ENCODE measurements around the gene STARD3.

Gene STARD3

DNA sequence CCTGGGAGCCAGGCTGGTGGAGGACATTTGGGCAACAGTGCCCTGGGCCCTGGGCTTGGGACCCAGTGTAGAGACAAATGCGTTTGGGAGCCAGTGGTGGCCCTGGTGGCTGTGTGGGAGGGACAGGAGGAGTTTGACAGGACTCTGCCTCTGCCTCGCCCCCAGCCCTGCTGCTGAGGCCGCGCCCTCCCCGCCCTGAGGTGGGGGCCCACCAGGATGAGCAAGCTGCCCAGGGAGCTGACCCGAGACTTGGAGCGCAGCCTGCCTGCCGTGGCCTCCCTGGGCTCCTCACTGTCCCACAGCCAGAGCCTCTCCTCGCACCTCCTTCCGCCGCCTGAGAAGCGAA is 16.3 kb downstream of the STARD3 start:
- Histone ChIP-seq H4K20me1 (ENCODE audit: insufficient read depth) (no peaks in the 10 kb centered on the region), H2AFZ (ENCODE audit: low read depth) (no peak overlapping the region), H3K4me3 (IDR thresholded peaks at IDR 0.05; ENCODE audit: insufficient read depth, low read depth, low read length) (no peak overlapping the region), H3K27ac (no peak overlapping the region), H3K27me3 (ENCODE audit: insufficient read depth, low read depth) (no peaks in the 10 kb centered on the region), H3K4me2 (no peak overlapping the region), H3K36me3 (ENCODE audit: insufficient read depth) (no peaks in the 10 kb centered on the region), H3K79me2 (ENCODE audit: insufficient read depth, low read depth) (no peaks in the 10 kb centered on the region), H3K4me1 (ENCODE audit: low read depth, poor library complexity, severe bottlenecking) (peaks cover 10% of the 10 kb centered on the region), H3K9ac (no peak overlapping the region)
- TF ChIP-seq, protein P1, sequence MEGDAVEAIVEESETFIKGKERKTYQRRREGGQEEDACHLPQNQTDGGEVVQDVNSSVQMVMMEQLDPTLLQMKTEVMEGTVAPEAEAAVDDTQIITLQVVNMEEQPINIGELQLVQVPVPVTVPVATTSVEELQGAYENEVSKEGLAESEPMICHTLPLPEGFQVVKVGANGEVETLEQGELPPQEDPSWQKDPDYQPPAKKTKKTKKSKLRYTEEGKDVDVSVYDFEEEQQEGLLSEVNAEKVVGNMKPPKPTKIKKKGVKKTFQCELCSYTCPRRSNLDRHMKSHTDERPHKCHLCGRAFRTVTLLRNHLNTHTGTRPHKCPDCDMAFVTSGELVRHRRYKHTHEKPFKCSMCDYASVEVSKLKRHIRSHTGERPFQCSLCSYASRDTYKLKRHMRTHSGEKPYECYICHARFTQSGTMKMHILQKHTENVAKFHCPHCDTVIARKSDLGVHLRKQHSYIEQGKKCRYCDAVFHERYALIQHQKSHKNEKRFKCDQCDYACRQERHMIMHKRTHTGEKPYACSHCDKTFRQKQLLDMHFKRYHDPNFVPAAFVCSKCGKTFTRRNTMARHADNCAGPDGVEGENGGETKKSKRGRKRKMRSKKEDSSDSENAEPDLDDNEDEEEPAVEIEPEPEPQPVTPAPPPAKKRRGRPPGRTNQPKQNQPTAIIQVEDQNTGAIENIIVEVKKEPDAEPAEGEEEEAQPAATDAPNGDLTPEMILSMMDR (conservative IDR thresholded peaks at IDR 0.05; ENCODE audit: low read depth, low read length), result no peak

GRCh38 chr17:39653662-39654331 is 16.9 kb downstream of the STARD3 start:
- Histone ChIP-seq H3K4me1 (ENCODE audit: low read depth, poor library complexity, severe bottlenecking) (peaks cover 10% of the 10 kb centered on the region), H3K79me2 (ENCODE audit: insufficient read depth, low read depth) (no peaks in the 10 kb centered on the region), H3K27me3 (ENCODE audit: insufficient read depth, low read depth) (no peaks in the 10 kb centered on the region), H3K36me3 (ENCODE audit: insufficient read depth) (no peaks in the 10 kb centered on the region), H3K4me3 (IDR thresholded peaks at IDR 0.05; ENCODE audit: insufficient read depth, low read depth, low read length) (no peak overlapping the region), H4K20me1 (ENCODE audit: insufficient read depth) (no peaks in the 10 kb centered on the region), H3K4me2 (no peak overlapping the region), H3K27ac (no peak overlapping the region), H3K9ac (no peak overlapping the region), H2AFZ (ENCODE audit: low read depth) (no peak overlapping the region)
- TF ChIP-seq, protein P1 (conservative IDR thresholded peaks at IDR 0.05; ENCODE audit: low read depth, low read length), result peak; percentile 98

DNA sequence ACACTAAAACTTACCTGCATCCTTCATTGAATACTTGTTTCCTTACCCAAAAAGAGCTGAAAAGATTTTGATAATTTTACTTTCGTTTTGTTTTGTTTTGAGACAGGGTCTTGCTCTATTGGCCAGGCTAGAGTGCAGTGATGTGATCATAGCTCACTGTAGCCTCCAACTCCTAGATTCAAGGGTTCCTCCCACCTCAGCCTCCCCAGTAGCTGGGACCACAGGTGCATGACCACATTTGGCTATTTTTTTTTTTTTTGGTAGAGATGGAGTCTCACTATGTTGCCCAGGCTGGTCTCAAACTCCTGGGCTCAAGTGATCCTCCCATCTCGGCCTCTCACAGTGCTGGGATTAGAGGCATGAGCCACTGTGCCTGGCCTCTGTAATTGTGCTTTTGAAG is 18.2 kb downstream of the STARD3 start:
- no peaks in the 10 kb centered on the region for H3K79me2 ChIP-seq (ENCODE audit: insufficient read depth, low read depth)
- H3K27ac ChIP-seq, result no peak overlapping the region
- H3K4me2 ChIP-seq, result no peak overlapping the region
- TF ChIP-seq, protein P1 (conservative IDR thresholded peaks at IDR 0.05; ENCODE audit: low read depth, low read length), result no peak
- H3K27me3 ChIP-seq (ENCODE audit: insufficient read depth, low read depth), result no peaks in the 10 kb centered on the region
- no peak overlapping the region for H2AFZ ChIP-seq (ENCODE audit: low read depth)
- no peak overlapping the region for H3K4me3 ChIP-seq (IDR thresholded peaks at IDR 0.05; ENCODE audit: insufficient read depth, low read depth, low read length)
- no peaks in the 10 kb centered on the region for H4K20me1 ChIP-seq (ENCODE audit: insufficient read depth)
- H3K36me3 ChIP-seq (ENCODE audit: insufficient read depth), result no peaks in the 10 kb centered on the region
- peaks cover 10% of the 10 kb centered on the region for H3K4me1 ChIP-seq (ENCODE audit: low read depth, poor library complexity, severe bottlenecking)
- H3K9ac ChIP-seq, result no peak overlapping the region

DNA sequence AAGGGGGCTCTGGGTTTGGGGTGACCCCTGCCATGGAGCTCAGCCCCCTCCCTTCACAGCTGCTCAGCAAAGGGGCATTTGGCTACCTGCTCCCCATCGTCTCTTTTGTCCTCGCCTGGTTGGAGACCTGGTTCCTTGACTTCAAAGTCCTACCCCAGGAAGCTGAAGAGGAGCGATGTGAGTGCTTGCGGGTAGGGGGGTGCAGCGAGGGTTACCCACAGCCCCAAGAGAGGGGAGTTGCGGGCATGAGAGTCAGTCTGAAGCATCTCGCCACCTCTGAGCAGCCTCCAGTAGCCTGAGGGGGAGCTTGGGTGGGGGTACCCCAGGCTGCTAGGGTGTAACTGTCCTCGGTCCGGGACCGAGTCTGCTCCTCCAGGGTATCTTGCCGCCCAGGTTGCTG is 21.4 kb downstream of the STARD3 start:
- no peaks in the 10 kb centered on the region for H3K27me3 ChIP-seq (ENCODE audit: insufficient read depth, low read depth)
- H3K9ac ChIP-seq, result no peak overlapping the region
- H3K79me2 ChIP-seq (ENCODE audit: insufficient read depth, low read depth), result no peaks in the 10 kb centered on the region
- no peak overlapping the region for H3K4me3 ChIP-seq (IDR thresholded peaks at IDR 0.05; ENCODE audit: insufficient read depth, low read depth, low read length)
- no peaks in the 10 kb centered on the region for H4K20me1 ChIP-seq (ENCODE audit: insufficient read depth)
- no peak overlapping the region for H3K4me2 ChIP-seq
- peaks cover 10% of the 10 kb centered on the region for H3K4me1 ChIP-seq (ENCODE audit: low read depth, poor library complexity, severe bottlenecking)
- no peak overlapping the region for H3K27ac ChIP-seq
- H3K36me3 ChIP-seq (ENCODE audit: insufficient read depth), result no peaks in the 10 kb centered on the region
- H2AFZ ChIP-seq (ENCODE audit: low read depth), result no peak overlapping the region
- TF ChIP-seq, protein P1 (conservative IDR thresholded peaks at IDR 0.05; ENCODE audit: low read depth, low read length), result no peak
